GM13977 (cell line): ENCODE results near the gene KRTAP10-5.

Source experiments
- DNase-seq: peaks from one replicate; pipeline ENCODE4 v3.0.0; 2012; ENCODE audit warnings: low spot score
- CTCF ChIP-seq: IDR thresholded peaks from 2 replicates; pipeline ENCODE4 v1.5.1; 2012; ENCODE audit warnings: mild to moderate bottlenecking, control low read depth; ENCODE audit not compliant: insufficient read depth; ENCODE audit errors: extremely low read depth, missing control alignments
- in situ Hi-C: fragments of 300-500 bp; cut with MboI; formaldehyde crosslinking; loops from one replicate; pipeline ENCODE4 v1.12.0; 2022; ENCODE audit warnings: low sequenced_read_pairs, low pct_unique_long_range_greater_than_20kb, mixed read lengths, inconsistent platforms; ENCODE audit not compliant: unreplicated experiment

The KRTAP10-5 gene

GRCh38 chr21:44589586-44590305, 9.3 kb upstream of the KRTAP10-5 start:
- DNase-seq: no peak
- no peak for TF ChIP-seq CTCF
- in situ Hi-C loops: no loop called here

- in situ Hi-C loops: no loop called here
- DNase-seq: no peak
- no peak for TF ChIP-seq CTCF
These were observed 8.7 kb upstream of the KRTAP10-5 start for GRCh38 chr21:44589094-44589493.

- DNase-seq: no peak
- TF ChIP-seq CTCF: no peak
- in situ Hi-C loops: no loop called here
These were observed 5.5 kb upstream of the KRTAP10-5 start for GRCh38 chr21:44585892-44586291.

GRCh38 chr21:44583800-44584147, 3.4 kb upstream of the KRTAP10-5 start:
- in situ Hi-C loops: no loop called here

GRCh38 chr21:44583089-44583799, 2.8 kb upstream of the KRTAP10-5 start:
- no peak for DNase-seq
- in situ Hi-C loops: no loop called here

More at GRCh38 chr21:44583800-44584147, 3.4 kb upstream of the KRTAP10-5 start:
- no peak for TF ChIP-seq CTCF
- no peak for DNase-seq

GRCh38 chr21:44582055-44582454, 1.7 kb upstream of the KRTAP10-5 start:
- DNase-seq: no peak
- in situ Hi-C loops: no loop called here
- no peak for TF ChIP-seq CTCF

More at GRCh38 chr21:44583089-44583799, 2.8 kb upstream of the KRTAP10-5 start:
- no peak for TF ChIP-seq CTCF
